ENCODE measurements around the gene U2AF1L4.

- TF ChIP-seq CTCF (conservative IDR thresholded peaks at IDR 0.05; ENCODE audit: low read length) (no peak), EZH2phosphoT487 (IDR thresholded peaks at IDR 0.05; ENCODE audit: borderline replicate concordance, low read depth, low read length) (no peak)
Measured at GRCh38 chr19:35695895-35696422, 49.3 kb downstream of the U2AF1L4 start.

All from OCI-LY7 (cell line).